ENCODE results near the gene COG2.
"Not testable (repeated sequence)": the region's sequence is repeated elsewhere in the genome, so short reads cannot be mapped to it uniquely, and the experiment has no call there.

Gene COG2

DNA sequence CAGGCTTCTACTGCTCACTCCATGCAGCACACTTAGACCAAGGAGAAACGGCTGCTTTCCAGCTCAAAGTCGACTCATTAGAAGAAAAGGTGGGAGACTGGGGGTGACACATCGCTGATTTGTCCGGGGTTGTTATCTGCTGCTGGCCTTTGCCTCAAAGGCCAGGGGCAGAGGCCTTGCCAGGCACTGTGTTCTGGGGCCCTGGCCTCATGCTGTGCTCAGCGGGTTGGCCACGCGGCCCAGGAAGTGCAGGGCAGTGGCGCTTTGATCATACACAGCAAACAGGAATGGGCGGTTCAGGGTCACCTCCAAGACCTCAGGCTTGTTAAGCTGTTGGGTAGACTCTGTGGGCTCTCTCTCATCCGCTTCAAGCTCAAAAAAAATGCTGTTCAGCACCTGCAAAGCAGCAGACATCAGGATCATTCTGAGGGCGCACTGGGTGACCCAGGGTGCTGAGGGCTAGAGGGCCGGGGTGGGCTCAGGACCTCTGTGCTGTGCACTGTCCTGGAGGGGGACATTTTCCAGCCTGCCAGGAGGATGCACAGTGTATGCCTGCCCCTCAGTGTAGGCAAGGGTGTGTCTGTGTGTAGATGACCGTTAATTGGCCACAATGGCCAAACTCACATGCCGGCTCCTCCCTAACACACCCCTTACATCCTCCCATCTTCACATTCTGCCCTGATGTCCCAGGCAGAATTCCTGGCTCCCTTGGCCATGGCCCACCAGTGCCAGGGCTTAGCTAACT lies 60.8 kb downstream of the COG2 start:
- DNase-seq, result no peak

DNA sequence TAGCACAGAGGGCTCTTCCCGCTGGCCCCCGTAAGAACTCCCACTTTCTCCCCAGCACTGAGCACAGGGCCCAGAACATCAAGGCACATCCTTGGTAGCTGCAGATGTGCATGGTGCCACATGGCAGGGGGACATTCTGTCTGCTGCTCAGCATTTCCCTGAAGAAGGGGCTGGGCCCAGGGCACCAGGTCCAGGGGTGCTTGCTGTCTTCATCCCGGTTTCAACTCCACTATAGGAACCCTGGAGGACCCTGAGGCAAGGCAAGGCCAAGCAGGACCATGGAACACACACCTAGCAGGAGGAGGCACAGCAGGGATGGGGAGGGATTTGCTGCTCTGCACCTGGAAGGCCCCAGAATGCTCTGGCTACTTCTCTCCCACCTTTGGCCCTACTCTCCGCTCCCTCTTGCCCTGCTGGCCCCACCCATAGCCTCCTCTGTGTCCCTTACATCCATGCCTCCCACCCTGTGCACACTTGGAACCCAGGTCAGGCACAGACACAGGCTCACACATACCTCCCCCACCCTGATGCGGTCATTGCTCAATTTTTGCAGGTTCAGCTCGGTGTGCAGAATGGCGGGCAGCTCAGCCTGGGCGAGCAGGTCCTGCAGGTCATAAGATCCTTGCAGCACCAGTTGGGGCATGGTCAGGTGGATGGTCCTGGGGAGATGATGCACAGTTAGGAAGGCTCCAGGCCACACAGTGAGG lies 61.6 kb downstream of the COG2 start:
- no peak for DNase-seq

DNA sequence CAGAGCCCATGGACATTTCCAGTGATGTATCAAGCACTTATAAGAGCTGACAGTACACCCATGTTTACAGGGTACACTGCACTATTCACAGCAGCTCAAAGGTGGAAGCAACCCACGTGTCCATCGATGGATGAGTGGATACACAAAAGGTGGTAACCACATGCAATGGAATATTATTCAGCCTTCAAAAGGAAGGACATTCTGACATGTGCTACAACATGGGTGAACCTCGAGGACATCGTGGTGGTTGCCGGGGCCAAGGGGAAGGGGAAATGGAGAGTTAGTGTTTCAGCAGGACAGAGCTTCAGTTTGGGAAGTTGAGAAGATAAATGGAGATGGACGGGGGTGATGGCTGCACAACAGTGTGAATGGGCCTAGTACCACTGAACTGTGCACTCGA lies 62.5 kb downstream of the COG2 start:
- no peak for DNase-seq

DNA sequence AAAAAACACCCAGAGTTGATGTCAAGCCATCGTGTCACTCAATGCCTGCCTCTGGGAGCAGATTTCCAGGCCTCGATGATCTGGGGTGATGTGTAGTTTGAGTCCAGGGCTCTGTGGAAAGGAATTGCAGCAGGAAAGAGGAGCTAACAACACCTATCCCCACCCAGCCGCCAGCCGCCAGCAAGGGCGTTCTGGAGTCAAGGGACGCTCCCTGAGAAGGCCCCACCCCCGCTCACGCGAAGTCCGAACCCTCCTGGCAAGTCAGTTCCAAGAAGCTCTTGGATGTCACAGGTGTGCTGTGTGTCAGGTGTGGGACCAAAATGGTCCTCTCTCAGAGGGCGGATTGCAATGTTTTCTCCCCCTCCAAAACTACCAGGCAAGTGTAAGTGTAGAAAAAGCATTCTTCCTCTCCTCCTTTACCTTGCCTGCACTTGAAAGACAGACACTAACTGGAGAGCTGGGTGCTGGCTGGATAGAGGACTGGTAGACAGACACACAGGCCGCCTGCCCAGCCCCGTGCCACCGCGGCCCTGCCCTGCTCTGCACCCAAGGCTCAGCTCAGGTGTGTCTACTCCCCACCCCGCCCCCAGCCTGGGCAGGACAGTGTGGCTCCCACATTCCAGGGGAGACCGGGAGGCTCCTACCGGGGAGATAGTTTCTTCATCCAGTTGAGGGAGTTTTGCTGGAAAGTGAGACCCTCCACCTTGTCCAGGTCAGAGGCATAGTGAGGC lies 63.2 kb downstream of the COG2 start:
- DNase-seq, result no peak

DNA sequence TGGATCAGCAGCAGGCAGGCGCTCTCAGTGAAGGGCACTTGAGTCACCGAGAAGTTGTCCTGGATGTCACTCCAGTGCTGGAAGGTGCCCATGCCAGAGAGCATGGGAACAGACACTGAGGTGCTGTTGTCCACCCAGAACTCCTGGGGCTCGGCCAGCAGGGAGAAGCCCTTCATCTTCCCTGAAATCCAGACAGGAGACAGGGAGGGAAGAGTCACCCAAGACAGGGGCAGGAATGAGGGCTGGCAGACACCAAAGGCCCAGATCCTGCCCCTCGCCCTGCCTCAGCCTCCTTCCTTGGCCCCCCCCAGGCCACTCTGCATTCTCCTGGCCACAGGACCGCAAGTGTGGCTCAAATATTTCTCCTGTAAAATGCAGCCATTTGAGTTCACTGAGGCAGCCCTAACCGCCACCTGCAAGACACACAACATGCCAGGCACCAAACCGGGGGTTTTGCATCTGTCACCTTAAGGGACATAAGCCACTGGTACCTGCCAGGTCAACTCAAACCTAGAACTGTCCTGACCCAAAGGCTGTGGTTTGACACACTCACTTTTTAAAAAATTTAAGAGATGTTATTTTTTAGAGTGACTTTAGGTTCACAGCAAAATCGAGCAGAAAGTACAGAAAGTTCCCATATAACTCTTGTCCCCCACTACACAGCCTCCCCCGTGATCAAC lies 63.9 kb downstream of the COG2 start:
- no peak for DNase-seq

DNA sequence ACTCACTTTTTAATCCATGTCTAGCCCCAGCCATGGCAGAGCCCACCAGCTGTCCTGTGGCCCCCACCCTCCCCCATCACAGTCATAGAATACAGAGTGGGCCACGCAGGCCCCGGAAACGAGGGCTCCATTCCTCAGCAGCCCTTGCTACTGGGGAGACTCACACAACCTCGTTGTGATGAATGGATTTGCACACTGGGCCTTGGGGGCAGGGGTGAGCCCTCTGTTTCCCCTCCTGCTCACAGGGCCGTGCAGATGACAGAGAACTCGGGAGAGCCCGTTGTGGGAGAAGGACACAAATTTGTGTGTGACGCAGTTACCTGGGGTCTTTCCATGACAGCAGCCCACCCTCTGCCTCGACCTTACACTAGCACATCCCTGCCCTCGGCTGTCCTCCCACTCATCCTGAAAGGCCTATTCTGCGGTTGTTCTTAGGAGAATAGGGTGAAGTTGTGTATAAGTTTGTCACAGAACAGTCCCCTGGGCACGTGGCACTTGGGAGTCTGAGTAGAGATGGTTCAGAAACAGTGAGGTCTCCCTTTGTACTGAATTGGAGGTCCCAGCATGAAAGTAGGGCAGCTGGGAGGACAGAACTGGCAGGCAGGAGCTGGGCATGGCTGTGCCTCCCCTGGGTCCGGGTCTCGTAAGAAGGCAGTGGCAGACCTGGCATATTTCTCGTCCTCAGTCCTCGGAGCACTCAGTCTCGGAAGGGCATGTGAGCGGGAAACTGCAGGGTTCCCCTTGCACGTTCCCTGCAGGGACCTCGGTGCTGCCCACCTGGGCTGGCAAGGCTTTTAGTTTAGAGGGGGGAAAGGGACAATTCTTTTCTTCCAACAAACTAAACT lies 64.8 kb downstream of the COG2 start:
- DNase-seq, result no peak

DNA sequence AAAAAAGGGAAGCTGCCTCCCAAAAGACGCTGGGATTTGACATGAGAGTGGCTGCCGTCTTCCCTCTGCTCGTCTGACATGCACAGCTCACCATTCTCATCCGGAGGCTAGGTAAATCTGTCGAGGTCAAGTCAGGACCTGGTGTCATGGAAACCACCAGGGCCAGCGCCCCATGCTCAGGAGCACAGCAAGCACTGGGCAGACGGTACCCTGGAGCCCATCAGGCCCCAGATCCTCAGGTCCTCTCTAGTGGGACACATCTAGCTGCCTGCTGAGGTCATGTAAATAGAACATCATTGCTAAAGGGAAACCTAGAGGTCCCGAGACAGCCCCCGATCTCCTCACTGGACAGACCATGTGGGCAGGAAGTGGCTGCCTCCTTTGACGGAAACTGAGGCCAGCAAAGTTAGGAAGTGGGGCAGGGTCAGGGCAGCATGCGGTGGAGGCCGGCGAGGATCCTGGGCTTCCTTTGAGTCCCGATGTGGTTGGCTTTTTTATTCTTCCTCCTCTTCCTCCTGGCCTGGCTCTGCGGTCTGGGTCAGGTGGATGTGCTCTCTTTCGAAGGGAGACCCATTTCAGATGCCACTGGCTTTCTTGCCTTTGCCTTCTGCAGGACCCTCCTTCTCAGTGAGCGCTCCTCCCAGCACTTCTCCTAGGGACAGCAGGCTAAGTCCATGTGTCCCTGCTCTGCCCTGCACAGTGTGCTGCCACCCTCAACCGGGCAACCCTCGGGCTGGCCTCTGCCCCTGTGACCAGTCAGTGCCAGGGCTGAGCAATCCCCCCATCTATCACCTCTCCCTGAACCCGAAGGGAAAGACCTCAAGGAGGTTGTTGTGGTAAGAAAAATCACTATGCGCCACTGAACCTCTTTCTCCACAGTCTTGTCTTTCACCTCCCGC lies 65.7 kb downstream of the COG2 start:
- no peak for DNase-seq

DNA sequence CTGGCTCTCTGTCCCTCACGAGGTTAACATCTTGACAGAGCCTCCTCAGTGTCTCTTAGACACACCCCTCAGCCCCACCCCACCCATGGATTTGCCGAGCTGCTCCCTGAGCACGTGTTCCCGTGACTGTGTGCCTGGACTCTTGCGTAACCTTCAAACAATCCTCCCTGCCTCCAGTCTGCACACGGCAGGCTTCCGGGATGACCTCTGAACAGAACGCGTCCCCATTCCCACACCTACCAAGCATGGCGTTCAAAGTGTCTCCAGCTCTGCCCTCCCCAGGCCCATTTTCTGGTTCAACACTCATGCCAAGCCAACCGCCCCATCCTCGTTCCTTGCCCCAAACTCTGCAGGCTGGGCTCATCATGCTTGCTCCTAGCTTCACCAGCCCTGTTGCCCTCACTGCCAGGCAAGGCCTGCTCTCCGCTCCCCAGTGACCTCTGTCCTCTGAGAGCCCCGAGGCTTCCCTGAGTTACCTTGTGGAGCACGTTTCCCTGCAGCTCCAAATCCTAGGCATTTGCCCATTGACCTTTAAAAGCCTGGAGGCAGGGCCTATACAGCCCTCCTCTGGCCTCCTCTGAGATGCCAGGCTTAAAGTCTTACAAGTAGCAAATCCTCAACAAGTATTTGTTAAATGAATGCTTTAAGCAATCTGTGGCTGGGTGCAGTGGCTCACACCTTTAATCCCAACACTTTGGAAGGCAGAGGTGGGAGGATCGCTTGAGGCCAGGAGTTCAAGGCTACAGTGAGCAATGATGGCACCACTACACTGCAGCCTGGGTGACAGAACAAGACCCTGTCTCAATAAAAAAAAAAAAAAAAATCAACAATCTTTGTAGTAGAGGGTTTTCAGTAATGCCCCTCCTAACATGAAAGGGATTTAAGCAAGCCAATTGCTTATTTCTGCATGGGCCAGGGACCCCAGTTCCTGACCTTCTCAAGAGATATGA lies 66.6 kb downstream of the COG2 start:
- DNase-seq, result no peak

DNA sequence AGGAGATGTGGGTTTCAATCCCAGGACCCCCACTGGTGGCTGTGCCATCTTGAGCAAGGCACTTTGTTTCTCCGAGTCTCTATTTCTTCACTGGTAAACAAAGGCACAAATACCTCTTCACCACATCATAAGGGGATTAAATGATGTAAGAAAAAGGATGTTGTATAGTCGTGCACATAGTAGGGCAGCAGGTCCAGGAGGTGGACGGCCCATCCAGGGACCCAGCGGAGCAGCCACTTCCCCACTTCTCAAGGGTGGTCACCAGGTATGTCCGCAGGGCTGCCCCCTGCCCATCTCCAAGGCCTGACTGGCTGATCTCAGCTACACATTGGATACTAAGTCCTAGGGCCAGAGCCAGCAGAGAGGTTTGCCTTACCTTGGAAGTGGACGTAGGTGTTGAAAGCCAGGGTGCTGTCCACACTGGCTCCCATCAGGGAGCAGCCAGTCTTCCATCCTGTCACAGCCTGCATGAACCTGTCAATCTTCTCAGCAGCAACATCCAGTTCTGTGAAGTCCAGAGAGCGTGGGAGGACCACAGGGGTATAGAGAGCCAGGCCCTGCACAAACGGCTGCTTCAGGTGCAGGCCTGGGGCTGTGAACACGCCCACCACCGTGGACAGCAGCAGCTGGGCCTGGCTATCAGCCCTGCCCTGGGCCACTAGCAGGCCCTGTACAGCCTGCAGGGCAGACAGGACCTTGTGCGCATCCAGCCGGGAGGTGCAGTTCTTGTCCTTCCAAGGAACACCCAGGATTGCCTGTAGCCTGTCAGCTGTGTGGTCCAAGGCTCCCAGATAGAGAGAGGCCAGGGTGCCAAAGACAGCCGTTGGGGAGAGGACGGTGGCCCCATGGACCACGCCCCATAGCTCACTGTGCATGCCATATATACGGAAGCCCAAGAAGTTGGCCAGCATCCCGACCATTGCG lies 67.6 kb downstream of the COG2 start:
- no peak for DNase-seq

DNA sequence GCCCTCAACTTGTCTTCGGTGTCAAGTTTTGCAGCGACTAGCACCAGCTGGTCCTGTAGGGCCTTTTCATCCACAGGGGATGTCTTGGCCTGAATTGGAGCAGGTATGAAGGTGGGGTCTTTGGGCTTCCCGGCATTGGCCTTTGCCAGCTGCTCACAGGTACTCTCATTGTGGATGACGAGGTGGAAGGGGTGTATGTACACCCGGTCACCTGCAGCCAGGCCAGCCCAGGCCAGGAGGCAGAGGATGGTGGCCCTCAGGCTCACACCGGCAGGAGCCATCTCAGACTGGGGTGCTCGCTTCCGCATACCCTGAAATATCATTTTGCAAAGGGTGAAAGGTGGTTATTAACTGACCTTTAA lies 68.2 kb downstream of the COG2 start:
- no peak for DNase-seq

DNA sequence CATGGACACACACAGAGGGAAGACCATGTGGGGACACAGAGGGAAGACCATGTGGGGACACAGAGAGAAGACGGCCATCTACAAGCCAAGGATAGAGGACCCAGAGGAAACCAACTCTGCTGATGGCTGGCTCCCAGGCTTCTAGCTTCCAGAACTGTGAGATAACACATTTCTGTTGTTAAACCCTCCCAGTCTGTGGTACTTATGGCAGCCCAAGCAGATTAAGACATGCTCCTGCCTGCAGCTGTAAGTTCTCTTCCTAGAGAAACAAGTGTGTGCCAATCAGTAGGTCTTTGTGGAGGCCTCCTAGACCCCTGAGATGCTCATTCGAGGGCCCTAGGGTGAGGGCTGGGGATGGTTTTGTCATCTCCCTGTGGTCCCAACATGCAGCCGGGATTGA lies 69.0 kb downstream of the COG2 start:
- DNase-seq, result no peak

DNA sequence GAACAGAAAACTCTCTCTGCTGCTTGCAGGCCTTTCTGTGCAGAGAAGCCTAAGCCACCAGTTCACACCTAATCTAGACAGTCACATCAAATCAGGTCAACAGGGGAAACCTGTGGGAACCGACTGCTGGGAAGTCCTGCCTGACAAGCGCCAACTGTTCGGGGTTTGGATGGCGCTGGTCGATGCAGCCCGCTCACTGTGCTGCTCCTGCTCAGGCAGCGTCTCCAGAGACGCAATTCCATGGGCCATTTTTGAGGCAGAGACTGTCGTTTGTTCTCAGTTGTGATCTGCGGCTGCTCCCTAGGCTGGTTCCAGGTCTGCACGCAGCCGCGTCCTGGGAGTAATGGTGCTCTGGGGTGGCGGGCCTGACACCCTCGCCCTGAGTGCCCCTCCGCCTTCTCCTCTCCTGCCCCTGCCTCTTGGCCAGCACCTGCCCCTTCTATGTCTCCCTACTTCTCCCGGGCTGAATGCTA lies 70.2 kb downstream of the COG2 start:
- DNase-seq, result no peak

DNA sequence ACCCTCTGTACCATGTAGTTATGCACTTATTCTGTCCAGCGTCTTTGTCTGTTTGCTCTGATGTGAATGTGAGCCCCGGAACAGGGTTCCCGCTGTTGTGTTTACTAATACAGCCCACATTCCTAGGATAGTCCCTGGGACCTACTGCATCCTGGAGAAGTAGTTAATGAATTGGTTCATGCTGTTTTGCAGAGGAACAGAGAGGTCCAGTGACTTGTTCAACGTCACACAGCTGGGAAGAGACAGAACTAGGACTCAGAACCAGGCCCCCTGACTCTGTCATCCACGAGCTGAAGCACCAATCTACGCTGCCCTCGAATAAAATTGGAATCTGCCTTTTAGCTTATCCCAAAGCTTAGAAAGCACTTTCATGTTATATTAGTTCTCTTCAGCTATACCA lies 70.9 kb downstream of the COG2 start:
- DNase-seq, result no peak

DNA sequence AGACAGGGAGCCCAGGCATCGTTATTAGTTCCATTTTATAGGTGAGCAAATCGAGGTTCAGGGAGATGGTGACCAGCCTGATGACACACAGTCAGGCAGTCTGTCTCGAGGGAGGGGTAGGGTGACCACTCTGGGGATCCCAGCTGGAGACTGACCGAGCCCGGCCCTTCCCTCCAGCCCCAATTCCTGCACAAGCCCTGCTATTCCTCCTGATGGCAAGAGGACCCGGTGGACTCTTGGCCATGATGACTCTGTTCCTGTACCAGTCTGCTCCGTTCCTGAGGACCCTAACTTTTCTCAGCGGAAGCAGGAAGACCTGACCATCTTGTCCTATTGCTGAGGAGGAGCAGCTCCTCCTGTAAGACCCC lies 71.2 kb downstream of the COG2 start:
- no peak for DNase-seq

DNA sequence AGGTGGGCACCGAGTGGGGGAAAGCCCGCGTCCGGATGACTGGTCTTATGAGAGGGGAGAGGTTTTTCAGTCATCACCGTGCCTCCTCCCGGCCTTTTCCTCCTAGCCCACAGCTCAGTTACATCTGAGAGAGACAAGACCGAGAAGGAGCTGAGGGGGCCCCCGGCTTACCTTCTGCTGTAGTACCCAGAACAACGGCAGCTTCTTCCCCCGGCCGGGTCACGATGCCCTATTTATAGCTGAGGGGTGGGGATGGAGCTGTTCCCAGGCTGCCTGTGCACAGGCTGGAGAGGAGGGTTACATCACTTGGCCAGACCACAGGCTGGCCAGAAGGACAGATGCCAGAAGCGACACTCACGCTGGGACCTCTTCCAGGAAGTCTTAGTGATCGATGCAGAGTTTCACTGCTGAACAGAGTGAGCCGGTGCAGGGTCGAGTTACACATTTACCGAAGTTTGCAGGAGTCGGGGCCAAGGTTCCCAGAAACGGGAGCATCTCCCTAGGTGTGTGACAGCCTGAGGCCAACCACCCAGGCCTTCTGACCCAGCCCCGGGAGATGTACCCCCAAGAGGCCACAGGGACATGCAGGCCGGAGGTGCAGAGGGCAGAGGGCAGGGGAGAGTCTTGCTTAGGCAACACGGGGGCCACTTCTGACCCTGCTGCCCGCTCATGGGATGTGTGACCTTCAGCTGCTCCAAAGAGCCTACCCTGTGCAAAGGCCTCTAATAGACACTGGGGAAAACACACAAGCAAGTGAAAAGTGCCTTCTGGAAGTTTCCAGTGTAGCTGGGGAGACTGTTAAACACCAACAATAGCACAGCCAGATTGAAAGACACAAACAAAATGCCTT lies 71.9 kb downstream of the COG2 start, which contains the start of gene AGT:
Gene AGT, minus strand, starts transcription at position 208 of the 850 bp plus-strand sequence. CDS start 3,299 bp downstream, outside the sequence.
- DNase-seq, result no peak

DNA sequence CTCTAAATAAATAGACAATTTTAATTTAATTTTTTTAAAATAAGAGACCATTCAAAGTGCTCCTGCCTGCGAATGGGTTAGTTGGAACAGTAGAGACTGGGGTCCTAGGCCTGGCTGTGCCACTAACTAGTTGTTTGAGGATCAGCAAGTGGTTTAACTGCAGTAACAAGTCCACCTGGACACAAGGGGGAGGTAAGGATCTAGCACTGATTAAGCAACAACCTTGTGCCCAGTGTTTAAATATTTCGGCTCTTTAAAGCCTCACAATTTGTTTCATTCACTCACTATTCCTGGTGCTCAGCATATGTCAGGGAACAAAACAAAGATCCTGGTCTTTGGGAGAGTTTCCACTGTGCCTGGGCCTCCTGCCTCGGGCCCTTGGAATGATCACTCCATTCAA lies 73.2 kb downstream of the COG2 start:
- no peak for DNase-seq

DNA sequence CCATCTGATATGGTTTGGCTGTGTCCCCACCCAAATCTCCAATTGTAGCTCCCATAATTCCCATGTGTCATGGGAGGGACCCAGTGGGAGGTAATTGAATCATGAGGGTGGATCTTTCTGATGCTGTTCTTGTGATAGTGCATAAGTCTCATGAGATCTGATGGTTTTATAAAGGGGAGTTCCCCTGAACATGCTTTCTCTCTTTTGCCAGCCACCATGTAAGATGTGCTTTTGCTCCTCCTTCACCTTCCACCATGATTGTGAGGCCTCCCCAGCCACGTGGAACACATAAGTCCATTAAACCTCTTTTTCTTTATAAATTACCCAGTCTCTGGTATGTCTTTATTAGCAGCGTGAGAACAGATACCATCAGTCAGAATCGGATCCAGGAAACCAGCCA lies 74.2 kb downstream of the COG2 start:
- not testable (repeated sequence) for DNase-seq

DNA sequence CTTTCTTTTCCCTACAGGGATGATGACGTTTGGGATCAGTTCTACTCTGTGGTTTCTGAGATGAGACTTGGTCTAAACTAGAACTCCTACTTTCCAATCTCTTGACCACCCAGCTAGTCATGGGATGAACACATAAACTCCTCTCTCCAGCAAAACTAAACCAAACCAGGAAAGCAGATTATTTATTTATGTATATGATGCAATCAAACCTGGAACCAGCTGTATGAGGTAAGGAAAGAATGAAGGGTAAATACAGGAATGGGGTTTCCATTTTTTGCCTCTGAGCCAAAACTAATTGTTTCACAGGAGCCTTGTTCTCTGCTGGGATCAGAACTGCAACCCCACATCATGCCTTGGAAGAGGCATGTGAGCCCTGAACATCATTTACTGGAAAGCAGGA lies 75.0 kb downstream of the COG2 start:
- no peak for DNase-seq
